HFFc6 (cell line): Measurements from ENCODE around the gene UBAC2. TPM values are rescaled to one million over a fixed set of nuclear protein-coding genes. Genes with fewer than 3 reads are reported as not detected.
A peak's percentile ranks its signal among the peaks of the same experiment; 100 is the strongest.

Experiments used
- DNase-seq: peaks from one replicate; pipeline ENCODE4 v3.0.0-alpha.2; 2018
- H3K27ac Mint-ChIP-seq: 2 replicates; pipeline ENCODE4 v1.8.0; 2020; ENCODE audit warnings: mild to moderate bottlenecking, mixed read lengths
- H3K27me3 Mint-ChIP-seq: 2 replicates; pipeline ENCODE4 v1.8.0; 2021; ENCODE audit warnings: mild to moderate bottlenecking, moderate library complexity, mixed read lengths; ENCODE audit not compliant: insufficient read depth
- H3K36me3 Mint-ChIP-seq: 2 replicates; pipeline ENCODE4 v1.8.0; 2021; ENCODE audit warnings: low read depth, mixed read lengths
- H3K4me1 Mint-ChIP-seq: 2 replicates; pipeline ENCODE4 v1.8.0; 2020; ENCODE audit warnings: low read depth, mixed read lengths
- H3K4me3 Mint-ChIP-seq: 2 replicates; pipeline ENCODE4 v1.8.0; 2020; ENCODE audit warnings: mild to moderate bottlenecking, moderate library complexity, mixed read lengths
- H3K9me3 Mint-ChIP-seq: 2 replicates; pipeline ENCODE4 v1.8.0; 2020; ENCODE audit warnings: mild to moderate bottlenecking, mixed read lengths
- CTCF ChIP-seq: fragments of 200-600 bp; sonication (generic); IDR thresholded peaks from 2 replicates; pipeline ENCODE4 v1.5.0; 2021; ENCODE audit warnings: antibody characterized with exemption, mild to moderate bottlenecking
- total RNA-seq, 6 experiments: library from RNA; stranded (reverse); fragmentation: NEBNext Ultra II Directional; extraction: Animal tissue kit (Norgen Biotek cat#: 25700); gene quantifications; 2 replicates in 1 of 6; 3 replicates in 5 of 6; pipeline ENCODE4 v1.2.3, GENCODE V29; 2021

The UBAC2 gene
- total RNA-seq, 6 experiments from 2014 or later = 38.8 to 53.5 (median 46.4) TPM

GRCh38 chr13:99185606-99186005, 15.0 kb upstream of the UBAC2 start:
- Mint-ChIP-seq H3K4me3 (no peak overlapping the region), H3K27me3 (peaks cover 15% of the 10 kb centered on the region), H3K4me1 (no peaks in the 10 kb centered on the region), H3K9me3 (peaks cover 6% of the 10 kb centered on the region), H3K27ac (no peak overlapping the region), H3K36me3 (no peaks in the 10 kb centered on the region)
- TF ChIP-seq CTCF = no peak
- DNase-seq = no peak

GRCh38 chr13:99190147-99190985, 10.3 kb upstream of the UBAC2 start:
- TF ChIP-seq CTCF = no peak
- H3K4me3 Mint-ChIP-seq = no peak overlapping the region
- H3K9me3 Mint-ChIP-seq = no peaks in the 10 kb centered on the region
- H3K36me3 Mint-ChIP-seq = no peaks in the 10 kb centered on the region
- H3K27ac Mint-ChIP-seq = no peak overlapping the region
- peaks cover 12% of the 10 kb centered on the region for H3K4me1 Mint-ChIP-seq
- H3K27me3 Mint-ChIP-seq = peaks cover 19% of the 10 kb centered on the region
- no peak for DNase-seq

GRCh38 chr13:99191336-99191899, 9.2 kb upstream of the UBAC2 start:
- H3K9me3 Mint-ChIP-seq = no peaks in the 10 kb centered on the region
- peaks cover 19% of the 10 kb centered on the region for H3K27me3 Mint-ChIP-seq
- no peak overlapping the region for H3K4me3 Mint-ChIP-seq
- TF ChIP-seq CTCF = no peak
- H3K27ac Mint-ChIP-seq = no peak overlapping the region
- no peak for DNase-seq
- peaks cover 12% of the 10 kb centered on the region for H3K4me1 Mint-ChIP-seq
- no peaks in the 10 kb centered on the region for H3K36me3 Mint-ChIP-seq

- no peak overlapping the region for H3K27ac Mint-ChIP-seq
- H3K27me3 Mint-ChIP-seq = peaks cover 15% of the 10 kb centered on the region
- no peak for TF ChIP-seq CTCF
- no peaks in the 10 kb centered on the region for H3K36me3 Mint-ChIP-seq
- H3K4me3 Mint-ChIP-seq = no peak overlapping the region
- DNase-seq = peak; percentile 4
- no peaks in the 10 kb centered on the region for H3K9me3 Mint-ChIP-seq
- peaks cover 12% of the 10 kb centered on the region for H3K4me1 Mint-ChIP-seq
These were observed 8.7 kb upstream of the UBAC2 start for GRCh38 chr13:99191900-99192399.

GRCh38 chr13:99192480-99192879, 8.2 kb upstream of the UBAC2 start:
- peaks cover 12% of the 10 kb centered on the region for H3K4me1 Mint-ChIP-seq
- H3K27me3 Mint-ChIP-seq = peaks cover 15% of the 10 kb centered on the region
- DNase-seq = no peak
- H3K27ac Mint-ChIP-seq = no peak overlapping the region
- TF ChIP-seq CTCF = no peak
- no peak overlapping the region for H3K4me3 Mint-ChIP-seq
- no peaks in the 10 kb centered on the region for H3K36me3 Mint-ChIP-seq
- no peaks in the 10 kb centered on the region for H3K9me3 Mint-ChIP-seq
